ENCODE results near the gene HOXA1.

Gene HOXA1

DNA sequence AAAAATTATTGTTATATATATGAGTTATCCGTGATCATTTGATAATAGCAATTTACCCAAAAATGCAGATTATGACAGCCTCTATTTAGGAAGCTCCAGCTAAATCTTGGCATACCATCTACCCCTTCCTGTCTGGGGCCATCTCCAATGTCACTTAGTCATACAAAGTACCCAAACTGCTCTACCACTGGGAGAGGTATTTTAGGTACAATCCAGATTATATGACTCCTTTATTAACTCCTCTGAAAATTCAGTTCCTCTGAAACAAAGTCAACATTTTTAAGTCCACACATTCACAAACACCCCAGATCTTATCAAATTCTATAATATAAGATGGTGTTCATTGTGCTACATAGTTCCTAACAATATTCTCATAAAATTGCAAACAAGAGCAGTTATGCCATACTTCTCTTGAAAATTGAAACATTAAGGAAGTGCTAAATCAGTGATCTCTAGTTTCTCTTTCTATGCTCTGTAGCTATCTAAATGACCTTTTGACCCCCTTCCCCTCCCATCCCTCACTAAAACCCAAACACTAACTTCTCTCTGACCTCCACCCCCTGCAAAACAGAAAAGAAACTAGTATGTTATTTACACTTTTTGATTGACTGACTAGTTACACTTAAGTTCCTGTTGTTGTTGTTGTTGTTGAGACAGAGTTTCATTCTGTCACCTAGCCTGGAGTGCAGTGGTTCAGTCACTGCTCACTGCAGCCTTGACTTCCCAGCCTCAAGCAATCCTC, 16.4 kb downstream of the HOXA1 start:
- TF ChIP-seq, protein P1, sequence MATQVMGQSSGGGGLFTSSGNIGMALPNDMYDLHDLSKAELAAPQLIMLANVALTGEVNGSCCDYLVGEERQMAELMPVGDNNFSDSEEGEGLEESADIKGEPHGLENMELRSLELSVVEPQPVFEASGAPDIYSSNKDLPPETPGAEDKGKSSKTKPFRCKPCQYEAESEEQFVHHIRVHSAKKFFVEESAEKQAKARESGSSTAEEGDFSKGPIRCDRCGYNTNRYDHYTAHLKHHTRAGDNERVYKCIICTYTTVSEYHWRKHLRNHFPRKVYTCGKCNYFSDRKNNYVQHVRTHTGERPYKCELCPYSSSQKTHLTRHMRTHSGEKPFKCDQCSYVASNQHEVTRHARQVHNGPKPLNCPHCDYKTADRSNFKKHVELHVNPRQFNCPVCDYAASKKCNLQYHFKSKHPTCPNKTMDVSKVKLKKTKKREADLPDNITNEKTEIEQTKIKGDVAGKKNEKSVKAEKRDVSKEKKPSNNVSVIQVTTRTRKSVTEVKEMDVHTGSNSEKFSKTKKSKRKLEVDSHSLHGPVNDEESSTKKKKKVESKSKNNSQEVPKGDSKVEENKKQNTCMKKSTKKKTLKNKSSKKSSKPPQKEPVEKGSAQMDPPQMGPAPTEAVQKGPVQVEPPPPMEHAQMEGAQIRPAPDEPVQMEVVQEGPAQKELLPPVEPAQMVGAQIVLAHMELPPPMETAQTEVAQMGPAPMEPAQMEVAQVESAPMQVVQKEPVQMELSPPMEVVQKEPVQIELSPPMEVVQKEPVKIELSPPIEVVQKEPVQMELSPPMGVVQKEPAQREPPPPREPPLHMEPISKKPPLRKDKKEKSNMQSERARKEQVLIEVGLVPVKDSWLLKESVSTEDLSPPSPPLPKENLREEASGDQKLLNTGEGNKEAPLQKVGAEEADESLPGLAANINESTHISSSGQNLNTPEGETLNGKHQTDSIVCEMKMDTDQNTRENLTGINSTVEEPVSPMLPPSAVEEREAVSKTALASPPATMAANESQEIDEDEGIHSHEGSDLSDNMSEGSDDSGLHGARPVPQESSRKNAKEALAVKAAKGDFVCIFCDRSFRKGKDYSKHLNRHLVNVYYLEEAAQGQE (IDR thresholded peaks at IDR 0.05; ENCODE audit: insufficient read depth in 1 of 2, low read depth in 2 of 2, low read length in 2 of 2): no peak
- TF ChIP-seq SIN3A (IDR thresholded peaks at IDR 0.05; ENCODE audit: borderline replicate concordance, insufficient read depth, low read length): no peak
- TF ChIP-seq TAF1 (IDR thresholded peaks at IDR 0.05; ENCODE audit: borderline replicate concordance, insufficient read depth, low read length): no peak
- TF ChIP-seq FOXP2 (optimal IDR thresholded peaks at IDR 0.05; ENCODE audit: borderline replicate concordance, extremely low read depth, extremely low read length, insufficient read depth): no peak
- no peak for TF ChIP-seq POLR2AphosphoS5 (IDR thresholded peaks at IDR 0.05; ENCODE audit: low read depth, low read length)

DNA sequence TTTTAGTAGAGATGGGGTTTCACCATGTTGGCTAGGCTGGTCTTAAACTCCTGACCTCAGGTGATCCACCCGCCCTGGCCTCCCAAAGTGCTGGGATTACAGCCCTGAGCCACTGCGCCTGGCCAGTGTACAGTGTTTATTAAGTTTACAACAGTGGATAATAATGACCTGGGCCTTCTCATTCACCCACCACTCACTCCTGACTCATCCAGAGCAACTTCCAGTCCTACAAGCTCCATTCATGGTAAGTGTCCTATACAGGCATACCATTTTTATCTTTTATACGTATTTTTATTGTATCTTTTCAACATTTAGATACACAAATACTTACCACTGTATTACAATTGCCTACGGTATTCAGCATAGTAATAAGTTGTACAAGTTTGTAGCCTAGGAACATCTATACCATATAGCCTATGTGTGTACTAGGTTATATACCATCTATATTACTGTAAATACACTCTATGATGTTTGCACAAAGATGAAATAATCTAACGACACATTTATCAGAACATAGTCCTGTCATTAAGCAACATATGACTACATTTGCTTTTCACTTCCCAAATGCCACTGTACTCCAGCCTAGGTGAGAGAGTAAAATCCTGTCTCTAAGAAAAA, 17.1 kb downstream of the HOXA1 start:
- no peak for TF ChIP-seq SIN3A (IDR thresholded peaks at IDR 0.05; ENCODE audit: borderline replicate concordance, insufficient read depth, low read length)
- no peak for TF ChIP-seq POLR2AphosphoS5 (IDR thresholded peaks at IDR 0.05; ENCODE audit: low read depth, low read length)
- TF ChIP-seq, protein P1 (IDR thresholded peaks at IDR 0.05; ENCODE audit: insufficient read depth in 1 of 2, low read depth in 2 of 2, low read length in 2 of 2): no peak
- no peak for TF ChIP-seq TAF1 (IDR thresholded peaks at IDR 0.05; ENCODE audit: borderline replicate concordance, insufficient read depth, low read length)

DNA sequence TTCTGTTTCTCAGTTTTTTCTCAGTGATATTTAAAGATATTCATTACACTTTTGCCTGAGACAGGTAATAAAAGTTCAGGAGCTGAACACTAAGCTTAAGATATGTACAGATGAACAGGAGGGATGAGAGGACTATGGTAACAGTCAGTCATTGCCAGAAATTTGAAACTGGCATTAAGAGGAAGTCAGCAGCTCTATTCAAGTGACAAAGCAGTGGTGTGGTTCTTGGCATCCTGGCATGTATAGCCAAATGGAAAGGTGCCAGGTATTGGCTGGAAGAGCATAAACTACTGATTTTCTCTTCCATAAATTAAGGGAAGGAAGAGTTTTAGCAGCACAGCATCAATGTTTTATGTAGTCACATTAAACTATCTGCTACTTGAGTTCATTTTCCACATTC, 22.7 kb downstream of the HOXA1 start:
- TF ChIP-seq FOXP2 (optimal IDR thresholded peaks at IDR 0.05; ENCODE audit: borderline replicate concordance, extremely low read depth, extremely low read length, insufficient read depth) (no peak), TAF1 (IDR thresholded peaks at IDR 0.05; ENCODE audit: borderline replicate concordance, insufficient read depth, low read length) (no peak), POLR2AphosphoS5 (IDR thresholded peaks at IDR 0.05; ENCODE audit: low read depth, low read length) (no peak), SIN3A (IDR thresholded peaks at IDR 0.05; ENCODE audit: borderline replicate concordance, insufficient read depth, low read length) (no peak)
- TF ChIP-seq, protein P1 (IDR thresholded peaks at IDR 0.05; ENCODE audit: insufficient read depth in 1 of 2, low read depth in 2 of 2, low read length in 2 of 2): no peak

DNA sequence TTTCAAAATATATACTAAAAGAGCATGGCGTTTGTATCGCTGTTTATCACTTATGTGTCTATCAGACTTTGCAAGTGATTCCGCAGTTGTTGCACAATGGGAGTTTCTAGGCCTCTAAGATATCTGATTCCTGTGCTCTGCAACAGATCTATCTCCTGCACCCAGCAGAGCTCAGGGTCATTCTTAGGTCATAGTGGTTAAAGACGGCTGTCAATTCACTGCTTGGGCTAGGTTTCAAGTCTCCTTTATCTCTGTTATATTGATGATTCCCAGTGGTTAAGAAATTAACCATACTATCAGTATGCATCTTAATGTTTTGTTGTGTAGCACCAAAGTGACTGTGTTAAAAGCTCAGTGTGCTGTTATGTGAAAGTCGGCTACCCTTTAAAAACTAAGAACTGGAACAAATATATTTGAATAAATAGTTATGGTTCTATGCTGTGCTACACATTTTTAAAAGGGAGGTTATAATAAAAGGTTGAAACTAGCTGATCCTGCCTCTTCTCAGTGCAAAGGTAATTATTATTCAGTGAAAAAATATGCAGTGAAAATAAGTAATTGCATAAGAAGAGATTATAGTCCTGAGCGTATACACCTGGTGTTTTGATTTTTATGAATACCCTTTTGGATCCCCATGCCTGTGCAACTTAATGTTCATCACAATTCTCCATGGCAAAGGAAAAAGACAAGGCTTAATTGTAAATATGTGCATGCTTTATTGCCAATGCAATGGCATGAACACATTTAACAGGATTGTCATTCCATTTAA, 24.0 kb downstream of the HOXA1 start:
- TF ChIP-seq TAF1 (IDR thresholded peaks at IDR 0.05; ENCODE audit: borderline replicate concordance, insufficient read depth, low read length) (no peak), FOXP2 (optimal IDR thresholded peaks at IDR 0.05; ENCODE audit: borderline replicate concordance, extremely low read depth, extremely low read length, insufficient read depth) (no peak), SIN3A (IDR thresholded peaks at IDR 0.05; ENCODE audit: borderline replicate concordance, insufficient read depth, low read length) (no peak), POLR2AphosphoS5 (IDR thresholded peaks at IDR 0.05; ENCODE audit: low read depth, low read length) (no peak)
- TF ChIP-seq, protein P1 (IDR thresholded peaks at IDR 0.05; ENCODE audit: insufficient read depth in 1 of 2, low read depth in 2 of 2, low read length in 2 of 2): no peak
